ENCODE data around the gene IL11.

The IL11 gene

GRCh38 chr19:55384131-55384919 lies 14.1 kb upstream of the IL11 start, which contains the start of gene TMEM238:
Gene TMEM238 (minus strand): TSS chr19:55384292. CDS start chr19:55384259, 33 bp downstream.
- no peak for DNase-seq (ENCODE audit: low read depth)
- H3K4me3 ChIP-seq (replicated peaks; ENCODE audit: low read depth, low read length) = peak within 1 kb of the TSS; percentile 99
- no peak for TF ChIP-seq CTCF (IDR thresholded peaks at IDR 0.05; ENCODE audit: low read length, missing control alignments)

GRCh38 chr19:55383279-55384130 lies 13.2 kb upstream of the IL11 start:
- DNase-seq (ENCODE audit: low read depth) = peak; percentile 73
- no peak for TF ChIP-seq CTCF (IDR thresholded peaks at IDR 0.05; ENCODE audit: low read length, missing control alignments)
- peak overlapping the region; percentile 40 for H3K4me3 ChIP-seq (replicated peaks; ENCODE audit: low read depth, low read length)

- no peak for DNase-seq (ENCODE audit: low read depth)
- no peak for TF ChIP-seq CTCF (IDR thresholded peaks at IDR 0.05; ENCODE audit: low read length, missing control alignments)
- H3K4me3 ChIP-seq (replicated peaks; ENCODE audit: low read depth, low read length) = no peak overlapping the region
Observed at GRCh38 chr19:55382522-55383054, 12.3 kb upstream of the IL11 start.

- no peak overlapping the region for H3K4me3 ChIP-seq (replicated peaks; ENCODE audit: low read depth, low read length)
- no peak for DNase-seq (ENCODE audit: low read depth)
- TF ChIP-seq CTCF (IDR thresholded peaks at IDR 0.05; ENCODE audit: low read length, missing control alignments) = no peak
Observed at GRCh38 chr19:55382013-55382412, 11.8 kb upstream of the IL11 start.

GRCh38 chr19:55379174-55379573 lies 8.9 kb upstream of the IL11 start:
- no peak for DNase-seq (ENCODE audit: low read depth)

More at GRCh38 chr19:55379174-55379573, 8.9 kb upstream of the IL11 start:
- H3K4me3 ChIP-seq (replicated peaks; ENCODE audit: low read depth, low read length) = no peak overlapping the region
- no peak for TF ChIP-seq CTCF (IDR thresholded peaks at IDR 0.05; ENCODE audit: low read length, missing control alignments)
